GM12891 (cell line): ENCODE measurements around the gene NAALADL2.

Experiments used
- DNase-seq: peaks from one replicate; pipeline ENCODE4 v3.0.0; 2011; ENCODE audit warnings: low spot score; ENCODE audit not compliant: insufficient read length
- FAIRE-seq: peaks from 2 replicates; lab custom pipeline; 2011; peaks lifted over from hg19 to GRCh38; lab: Jason Lieb, UNC
- PAX5 ChIP-seq: IDR thresholded peaks from 2 replicates; pipeline ENCODE4 v1.6.1; 2011; ENCODE audit warnings: low read length, moderate library complexity, mild to moderate bottlenecking; ENCODE audit not compliant: insufficient read depth, severe bottlenecking
- POLR2A ChIP-seq: IDR thresholded peaks from 2 replicates; pipeline ENCODE4 v1.6.1; 2011; ENCODE audit warnings: low read depth, low read length, control low read depth
- POLR2AphosphoS5 ChIP-seq: IDR thresholded peaks from 2 replicates; pipeline ENCODE4 v1.6.1; 2011; ENCODE audit warnings: low read depth, low read length, control low read depth
- POU2F2 ChIP-seq: IDR thresholded peaks from 2 replicates; pipeline ENCODE4 v1.6.1; 2011; ENCODE audit warnings: low read depth, mild to moderate bottlenecking, control low read depth, low read length, moderate library complexity
- SPI1 ChIP-seq: IDR thresholded peaks from 2 replicates; pipeline ENCODE4 v1.6.1; 2011; ENCODE audit warnings: low read depth, low read length, control low read depth
- TAF1 ChIP-seq: IDR thresholded peaks from 2 replicates; pipeline ENCODE4 v1.6.1; 2011; ENCODE audit warnings: low read depth, low read length, control low read depth

NAALADL2 gene

DNA sequence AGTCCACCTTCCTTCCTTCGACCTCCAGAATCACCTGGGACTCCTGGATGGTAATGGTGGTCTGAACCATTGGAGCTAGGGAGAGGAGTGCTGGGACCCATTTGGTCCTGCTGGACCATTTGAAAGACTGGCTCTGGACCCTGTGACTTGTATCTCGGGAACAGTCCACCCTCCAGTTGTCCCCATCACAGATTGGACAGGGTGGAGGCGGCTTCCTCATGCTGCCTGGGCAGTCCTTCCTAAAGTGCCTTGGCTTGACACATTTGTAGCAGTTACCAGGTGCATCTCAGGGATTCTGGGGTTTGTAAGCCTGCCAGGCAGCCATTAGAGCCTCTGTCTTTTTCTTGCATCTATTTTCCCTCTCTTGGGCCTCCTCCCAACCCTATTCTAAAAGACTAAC is 758.1 kb downstream of the NAALADL2 start:
- TF ChIP-seq POLR2A, result no peak
- no peak for TF ChIP-seq SPI1
- TF ChIP-seq PAX5, result no peak
- no peak for TF ChIP-seq POLR2AphosphoS5
- TF ChIP-seq POU2F2, result no peak
- no peak for TF ChIP-seq TAF1
- no peak for FAIRE-seq
- no peak for DNase-seq

GRCh38 chr3:175619369-175619768 is 760.2 kb downstream of the NAALADL2 start:
- no peak for FAIRE-seq
- no peak for DNase-seq
- TF ChIP-seq TAF1 (no peak), PAX5 (no peak), POLR2AphosphoS5 (no peak), POLR2A (no peak), POU2F2 (no peak), SPI1 (no peak)

GRCh38 chr3:175620093-175620492 is 761.0 kb downstream of the NAALADL2 start:
- DNase-seq (no peak), FAIRE-seq (no peak)
- TF ChIP-seq PAX5 (no peak), POU2F2 (no peak), SPI1 (no peak), POLR2AphosphoS5 (no peak), POLR2A (no peak), TAF1 (no peak)

DNA sequence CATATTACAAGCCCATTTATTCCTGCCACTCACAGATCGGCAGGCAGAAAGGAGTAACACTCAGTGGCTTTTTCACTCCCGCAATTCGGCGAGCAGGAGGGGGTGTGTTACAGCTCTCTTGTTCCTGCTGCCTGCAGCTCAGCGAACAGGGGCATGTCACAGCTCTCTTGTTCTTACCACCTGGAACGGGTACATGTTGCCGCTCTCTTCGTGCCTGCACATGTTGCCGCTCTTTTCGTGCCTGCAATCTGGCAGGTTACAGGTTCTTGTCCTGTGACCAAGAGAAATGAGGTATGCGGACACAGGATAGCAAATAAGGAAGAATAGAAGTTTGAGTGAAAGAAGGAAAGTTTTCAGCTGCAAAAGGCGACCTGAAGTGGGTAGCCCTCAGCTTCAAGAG is 761.4 kb downstream of the NAALADL2 start:
- DNase-seq, result no peak
- TF ChIP-seq POLR2AphosphoS5 (no peak), POLR2A (no peak), SPI1 (no peak), TAF1 (no peak), PAX5 (no peak), POU2F2 (no peak)
- FAIRE-seq, result no peak

DNA sequence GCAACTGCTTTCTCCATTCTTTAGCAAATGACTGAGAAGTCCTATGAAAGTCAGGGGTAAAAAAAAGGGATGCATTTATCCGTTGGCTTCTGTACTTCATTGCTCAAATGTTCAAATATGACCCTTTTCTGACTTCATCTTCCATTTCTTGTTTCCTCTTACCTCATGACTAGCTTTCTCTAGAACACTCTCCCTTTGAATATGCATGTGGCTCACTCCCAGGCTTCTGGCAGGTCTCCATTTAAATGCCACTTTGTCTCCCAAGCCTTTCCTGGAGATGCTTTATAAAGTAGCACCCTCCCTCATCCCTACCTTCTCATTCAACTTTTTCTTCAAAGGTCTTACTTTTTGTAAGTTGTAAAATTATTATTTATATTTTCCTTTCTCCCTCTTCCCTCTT is 781.8 kb downstream of the NAALADL2 start:
- no peak for DNase-seq
- TF ChIP-seq PAX5, result no peak
- TF ChIP-seq POU2F2, result no peak
- no peak for TF ChIP-seq POLR2A
- no peak for TF ChIP-seq TAF1
- no peak for TF ChIP-seq SPI1
- no peak for TF ChIP-seq POLR2AphosphoS5
- no peak for FAIRE-seq

DNA sequence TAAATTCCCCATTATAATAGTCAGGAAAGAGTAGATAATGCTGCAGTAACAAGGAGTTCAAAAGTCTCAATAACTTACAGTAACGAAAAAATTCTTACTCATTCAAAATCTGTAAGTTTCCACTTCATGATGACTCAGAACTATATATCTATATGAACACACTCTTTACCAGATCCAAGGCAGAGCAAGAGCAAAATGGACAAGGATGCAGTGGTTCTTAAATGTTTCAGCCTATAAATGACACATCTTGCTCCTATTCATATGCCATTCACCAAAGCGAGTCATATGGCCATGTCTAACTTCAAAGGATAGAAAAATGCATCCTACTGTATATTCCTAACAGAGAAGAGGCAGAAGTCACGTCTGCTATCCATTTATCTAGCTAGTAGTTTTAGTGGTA is 787.7 kb downstream of the NAALADL2 start:
- FAIRE-seq (no peak), DNase-seq (no peak)
- TF ChIP-seq POU2F2 (no peak), SPI1 (no peak), PAX5 (no peak), POLR2A (no peak), TAF1 (no peak), POLR2AphosphoS5 (no peak)

DNA sequence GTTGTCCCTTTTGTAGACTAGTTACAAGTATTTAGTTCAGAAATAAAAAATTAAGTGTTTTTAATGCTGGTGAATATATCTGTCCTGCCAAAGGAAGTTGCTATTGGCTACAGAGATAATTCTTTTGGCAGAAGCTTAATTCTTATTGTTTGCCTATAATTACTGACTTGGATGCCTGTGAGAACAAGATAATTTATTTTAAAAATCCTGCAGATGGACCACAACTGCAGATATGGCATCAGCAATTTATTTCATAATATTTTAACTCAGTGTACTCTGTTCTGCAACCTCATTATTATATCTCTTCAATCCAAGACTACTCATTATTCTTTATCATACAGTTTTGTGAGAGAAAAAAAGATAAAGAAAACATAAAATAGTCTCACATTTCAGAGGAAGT is 789.8 kb downstream of the NAALADL2 start:
- FAIRE-seq, result no peak
- no peak for TF ChIP-seq POU2F2
- TF ChIP-seq PAX5, result no peak
- TF ChIP-seq SPI1, result no peak
- TF ChIP-seq TAF1, result no peak
- TF ChIP-seq POLR2A, result no peak
- no peak for TF ChIP-seq POLR2AphosphoS5
- DNase-seq, result no peak

- FAIRE-seq, result no peak
- TF ChIP-seq TAF1, result no peak
- TF ChIP-seq POLR2AphosphoS5, result no peak
- no peak for TF ChIP-seq SPI1
- no peak for TF ChIP-seq POLR2A
- TF ChIP-seq PAX5, result no peak
- no peak for DNase-seq
These were observed 792.6 kb downstream of the NAALADL2 start for GRCh38 chr3:175651716-175652115.

DNA sequence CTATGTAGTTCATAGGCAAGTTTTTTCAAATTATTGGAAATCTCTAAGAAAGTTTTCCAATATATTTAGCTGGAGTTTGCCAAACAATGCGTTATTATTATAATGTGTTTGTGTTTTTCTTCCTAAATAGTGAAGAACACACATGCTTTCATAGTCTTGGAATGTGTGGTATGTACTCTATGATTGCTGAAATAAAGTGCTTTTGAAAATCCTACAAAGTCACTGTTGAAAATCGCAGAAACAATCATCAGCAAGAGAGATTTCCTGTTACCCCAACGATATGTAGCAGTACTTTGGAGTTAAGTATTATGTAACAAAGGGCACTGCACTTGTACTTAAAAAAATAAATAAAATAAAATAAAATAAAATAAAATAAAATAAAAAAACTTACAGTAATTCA is 796.2 kb downstream of the NAALADL2 start:
- FAIRE-seq, result no peak
- TF ChIP-seq POU2F2 (no peak), SPI1 (no peak), POLR2AphosphoS5 (no peak), POLR2A (no peak), TAF1 (no peak)
- no peak for DNase-seq

GRCh38 chr3:175656461-175656860 is 797.3 kb downstream of the NAALADL2 start:
- FAIRE-seq, result no peak
- TF ChIP-seq POLR2AphosphoS5, result no peak
- no peak for TF ChIP-seq SPI1
- TF ChIP-seq TAF1, result no peak
- no peak for TF ChIP-seq POU2F2
- TF ChIP-seq PAX5, result no peak
- TF ChIP-seq POLR2A, result no peak

More at GRCh38 chr3:175656461-175656860, 797.3 kb downstream of the NAALADL2 start:
- DNase-seq, result no peak
